HUDEP-2 (cell line): ENCODE data around the gene CCDC38.
A peak's percentile ranks its signal among the peaks of the same experiment; 100 is the strongest.
"Not testable (repeated sequence)": the region's sequence is repeated elsewhere in the genome, so short reads cannot be mapped to it uniquely, and the experiment has no call there.

Experiments used
- DNase-seq, 76 experiments: peaks; one replicate each; lab custom pipeline; 2025; ENCODE audit not compliant: unreplicated experiment in 76 of 76; lab: John Stamatoyannopoulos, UW

Gene CCDC38

DNA sequence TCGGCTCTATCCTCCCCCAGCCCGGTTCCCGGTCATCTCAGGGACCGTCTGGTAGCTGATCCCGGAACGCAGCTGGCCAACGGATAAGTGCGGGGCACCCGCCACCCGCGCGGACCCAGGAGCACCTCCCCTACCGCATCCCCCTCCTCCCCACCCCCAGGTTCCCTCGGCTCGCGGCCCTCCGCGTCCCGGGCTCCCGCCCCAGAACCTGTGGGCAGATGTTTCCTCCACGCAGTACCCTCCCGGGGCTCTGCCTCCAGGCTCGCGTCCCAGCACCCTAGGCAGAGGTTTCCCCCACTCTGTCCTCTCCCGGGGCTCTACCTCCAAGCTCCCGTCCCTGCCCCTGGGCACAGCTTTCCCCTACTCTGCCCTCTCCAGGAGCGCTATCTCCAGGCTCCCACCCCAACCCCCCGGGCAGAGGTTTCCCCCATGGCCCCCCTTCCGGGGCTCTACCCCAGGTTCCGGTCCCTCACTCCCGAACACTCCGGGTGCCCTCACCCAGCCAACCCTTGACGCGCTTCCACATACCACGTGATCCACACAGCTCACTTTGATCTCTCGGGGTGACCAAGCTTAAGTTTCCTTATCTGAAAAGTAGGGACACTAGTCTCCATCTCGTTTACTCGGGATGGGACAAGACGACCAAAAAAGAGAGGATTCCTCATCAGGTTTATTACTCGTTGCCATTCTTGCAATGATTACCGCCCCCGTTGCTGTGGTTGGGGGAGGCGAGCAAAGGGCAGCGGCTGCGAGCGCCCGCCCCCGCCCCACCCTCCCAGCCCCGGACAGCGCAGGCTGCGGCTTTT lies at the start of gene CCDC38:
Gene CCDC38 (minus strand): TSS at position 91 of the 806 bp plus-strand sequence. CDS start 6,105 bp downstream, outside the sequence.
- peak in 59 of 76 experiments; percentile 5 to 66 (median 41) for DNase-seq

DNA sequence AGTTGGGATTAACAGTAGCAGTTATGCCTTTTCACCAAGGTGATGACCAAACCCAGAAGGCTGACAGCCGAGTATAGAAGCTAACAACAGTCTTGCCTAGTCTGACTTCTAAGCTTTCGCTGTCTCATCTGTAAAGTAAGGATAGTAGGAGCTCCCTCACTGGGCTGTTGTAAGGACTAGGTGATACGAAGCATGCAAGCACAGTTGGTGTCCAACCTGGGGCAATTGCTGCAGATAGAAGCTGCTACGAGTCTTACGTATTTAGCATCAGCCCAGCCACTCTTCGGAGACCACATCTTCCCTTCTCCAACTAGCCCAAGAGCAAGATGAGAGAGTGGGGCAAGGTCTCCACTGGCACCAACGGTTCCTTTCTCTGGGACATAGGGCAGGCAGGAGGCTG lies 47.7 kb upstream of the CCDC38 start:
- DNase-seq = no peak

DNA sequence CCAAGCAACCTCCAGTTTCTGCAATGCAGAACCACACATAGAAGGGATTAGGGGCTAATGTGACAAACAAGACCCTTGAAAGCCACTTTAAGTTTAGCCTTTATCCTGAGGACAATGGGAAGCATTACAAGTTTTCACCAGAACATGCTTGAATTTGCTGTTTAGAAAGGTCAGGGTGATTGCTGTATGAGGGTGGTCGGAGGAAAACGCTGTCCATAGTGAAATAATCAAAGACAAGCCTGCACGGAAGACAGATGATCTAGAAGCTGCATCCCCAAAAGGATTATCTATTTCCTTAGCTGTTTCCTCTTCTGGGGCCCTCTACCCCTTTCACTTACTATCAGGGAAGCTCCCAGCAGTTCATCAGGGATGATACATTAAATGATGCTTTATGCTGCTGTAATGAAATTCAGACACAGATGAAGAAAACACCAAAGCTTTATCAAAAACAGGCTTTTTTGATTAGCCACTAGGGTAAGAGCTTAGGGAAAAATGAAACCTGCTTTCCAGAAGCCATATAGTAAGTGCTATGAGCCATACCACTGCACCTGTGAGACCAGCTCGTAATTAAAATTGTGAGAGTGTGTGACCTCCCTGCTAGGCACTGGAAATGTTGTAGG lies 47.2 kb upstream of the CCDC38 start:
- DNase-seq = no peak

DNA sequence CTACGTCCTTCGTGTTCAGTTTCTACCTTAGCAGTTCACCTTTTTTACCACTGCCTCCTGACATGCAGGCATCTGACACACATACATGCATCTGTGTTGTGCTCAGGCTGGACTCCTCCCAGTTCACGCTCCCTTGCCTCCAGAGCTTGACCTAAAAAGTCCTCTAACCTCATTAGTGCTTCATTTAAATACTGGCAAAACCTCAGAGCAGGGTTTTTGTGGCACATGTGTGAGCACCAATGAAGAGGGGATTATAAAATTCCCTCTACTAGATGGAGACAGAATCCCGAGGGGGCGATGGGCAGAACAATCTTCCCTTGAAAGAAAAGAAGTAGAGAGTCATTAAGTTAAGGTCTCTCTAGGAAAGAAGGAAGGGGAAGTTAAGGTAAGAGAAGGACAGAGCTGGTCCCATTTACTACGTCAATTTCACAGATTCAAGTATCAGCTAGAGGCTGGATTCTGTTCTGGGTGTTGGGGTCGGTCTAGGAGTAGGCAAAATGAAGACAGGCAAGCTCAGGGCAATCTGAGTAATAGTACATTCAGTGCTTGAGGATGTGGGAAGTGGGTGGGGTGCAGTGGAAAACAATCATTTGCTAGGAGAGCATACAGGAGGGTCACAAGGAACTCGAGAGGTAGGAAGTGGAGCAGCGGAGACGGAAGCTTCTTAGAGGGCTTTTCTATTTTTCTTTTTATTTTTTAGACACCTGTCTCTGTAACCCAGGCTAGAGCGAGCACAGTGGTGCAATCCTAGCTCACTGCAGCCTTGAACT lies 46.3 kb upstream of the CCDC38 start:
- no peak for DNase-seq

DNA sequence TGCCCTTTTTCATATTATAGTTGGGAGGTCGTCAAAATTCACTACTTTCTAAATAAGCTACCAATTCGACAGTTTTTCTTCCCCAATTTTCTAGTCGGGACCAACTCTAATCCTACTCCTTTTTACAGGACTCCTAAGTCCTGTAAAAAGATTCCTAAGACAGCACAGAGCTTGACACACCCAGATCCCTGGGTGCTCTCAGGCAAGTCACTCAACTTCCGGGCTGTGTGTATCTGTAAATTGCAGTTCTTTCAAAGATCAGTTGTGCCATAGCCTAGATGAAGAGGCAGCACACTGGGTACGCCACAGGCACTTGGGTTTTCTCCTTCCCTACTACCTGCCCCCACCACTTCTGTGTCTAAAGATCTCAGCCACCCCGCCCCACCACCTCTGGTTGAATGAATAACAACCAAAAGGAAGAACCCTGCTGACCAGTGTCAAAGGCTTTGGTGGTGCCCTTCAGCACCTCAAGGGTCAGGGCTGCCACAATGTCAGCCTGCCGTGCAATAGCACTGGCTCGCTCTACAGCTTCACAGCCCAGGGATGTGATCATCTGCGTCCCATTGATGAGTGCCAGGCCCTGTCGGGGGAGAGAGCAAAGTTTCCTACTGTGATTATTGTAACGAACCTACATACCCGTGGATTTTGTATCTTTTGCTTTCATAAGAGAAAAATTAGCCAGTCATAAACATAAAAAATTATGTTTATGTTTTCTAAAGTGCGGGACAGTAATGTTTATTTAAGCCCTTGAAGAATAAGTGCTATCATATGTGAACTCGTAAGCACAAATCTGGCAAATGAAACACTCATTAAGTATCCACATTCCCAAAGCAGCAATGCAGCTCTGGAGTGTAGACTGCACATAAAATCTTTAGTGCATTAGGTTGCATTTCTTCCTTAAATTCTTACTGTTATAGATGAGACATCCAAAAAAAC lies 44.5 kb upstream of the CCDC38 start:
- no peak for DNase-seq

DNA sequence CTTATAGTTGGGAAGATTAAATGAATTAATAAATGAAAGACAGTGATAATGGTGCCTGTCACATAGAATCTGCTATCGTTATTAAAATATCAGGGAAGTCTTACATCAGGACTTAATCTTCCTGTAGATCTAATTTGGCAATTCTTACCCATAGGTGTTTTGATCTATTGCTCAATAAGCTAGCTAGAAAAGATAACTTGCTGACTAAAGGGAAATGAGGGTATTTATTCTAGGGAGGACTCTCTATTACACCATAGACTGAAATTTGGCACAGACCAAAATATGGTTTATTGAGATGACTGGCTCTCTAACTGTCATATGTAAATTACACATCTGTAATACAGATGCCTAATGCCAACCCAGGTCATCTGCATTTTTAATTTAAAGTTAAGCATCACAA lies 42.3 kb upstream of the CCDC38 start:
- no peak for DNase-seq

DNA sequence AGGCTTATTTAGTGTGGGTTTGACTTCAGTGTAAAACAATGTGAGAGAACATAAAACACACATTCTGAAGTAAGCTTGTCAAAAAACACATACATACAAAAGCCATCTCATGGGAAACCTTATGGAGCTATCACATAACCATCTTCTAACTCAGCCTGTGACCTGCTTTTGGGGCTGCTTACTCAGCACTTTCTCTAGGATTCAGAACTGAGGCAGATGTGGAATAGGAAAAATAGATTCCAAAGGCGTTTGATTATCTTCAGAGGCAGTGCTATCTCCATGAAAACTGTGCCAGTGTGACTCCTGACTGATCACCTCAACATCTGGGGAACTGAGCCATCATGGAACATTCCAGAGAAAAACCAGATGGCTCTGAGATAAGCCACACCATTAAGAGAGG lies 40.2 kb upstream of the CCDC38 start:
- no peak for DNase-seq

DNA sequence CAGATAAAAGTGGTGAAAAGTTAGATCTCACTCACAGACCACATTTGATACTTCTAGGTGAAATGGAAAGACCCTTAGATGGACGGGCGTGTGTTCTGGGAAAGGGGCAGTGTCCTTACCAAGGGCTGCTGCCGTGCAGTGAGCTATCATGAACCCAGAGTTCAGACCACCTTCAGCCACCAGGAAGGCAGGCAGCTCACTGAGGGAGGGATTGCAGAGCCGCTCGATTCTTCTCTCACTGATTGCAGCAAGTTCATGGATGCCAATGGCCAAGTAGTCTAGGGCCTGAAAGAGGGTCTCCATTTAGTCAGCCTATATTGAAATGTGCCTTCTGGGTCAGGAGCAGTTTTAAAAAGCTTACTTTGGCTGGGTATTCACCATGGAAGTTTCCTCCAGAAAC lies 38.0 kb upstream of the CCDC38 start:
- DNase-seq = no peak

DNA sequence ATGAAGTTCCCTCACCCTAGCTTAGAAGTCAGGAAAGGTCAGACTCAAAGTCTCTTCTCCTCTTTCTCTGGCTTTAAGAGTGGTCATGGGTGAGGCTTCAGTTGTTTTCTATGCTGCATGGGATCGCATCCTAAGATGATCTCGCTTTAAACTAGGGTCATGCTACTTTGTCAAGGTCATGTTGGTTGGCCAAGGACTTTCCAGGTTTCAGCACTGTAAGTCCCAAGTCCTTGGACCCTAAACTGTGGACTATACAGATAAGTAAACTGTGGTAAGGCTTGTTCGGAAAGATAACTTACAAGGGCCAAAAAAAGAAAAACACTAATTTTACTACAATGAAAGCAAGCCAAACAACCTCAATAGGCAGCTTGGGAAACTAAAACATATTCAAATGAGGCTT lies 36.4 kb upstream of the CCDC38 start:
- no peak for DNase-seq

DNA sequence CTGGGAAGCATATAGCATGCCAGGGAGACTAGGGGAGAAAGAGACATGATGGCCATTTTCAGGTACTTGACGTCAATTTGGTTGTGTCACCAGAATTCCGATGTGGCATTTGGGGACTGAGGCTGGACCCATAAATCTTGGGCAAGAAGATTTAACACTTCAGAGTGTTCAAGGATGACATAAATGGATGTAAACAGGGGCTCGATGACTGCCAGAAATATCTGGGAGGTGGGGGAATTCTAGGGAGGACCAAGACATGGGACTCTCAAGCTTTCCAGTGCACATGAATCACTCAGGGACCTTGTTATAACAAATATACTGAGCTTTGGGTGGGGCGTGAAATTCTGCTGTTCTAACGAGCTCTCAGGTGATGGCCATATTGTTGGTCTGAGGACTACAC lies 35.9 kb upstream of the CCDC38 start:
- no peak for DNase-seq

DNA sequence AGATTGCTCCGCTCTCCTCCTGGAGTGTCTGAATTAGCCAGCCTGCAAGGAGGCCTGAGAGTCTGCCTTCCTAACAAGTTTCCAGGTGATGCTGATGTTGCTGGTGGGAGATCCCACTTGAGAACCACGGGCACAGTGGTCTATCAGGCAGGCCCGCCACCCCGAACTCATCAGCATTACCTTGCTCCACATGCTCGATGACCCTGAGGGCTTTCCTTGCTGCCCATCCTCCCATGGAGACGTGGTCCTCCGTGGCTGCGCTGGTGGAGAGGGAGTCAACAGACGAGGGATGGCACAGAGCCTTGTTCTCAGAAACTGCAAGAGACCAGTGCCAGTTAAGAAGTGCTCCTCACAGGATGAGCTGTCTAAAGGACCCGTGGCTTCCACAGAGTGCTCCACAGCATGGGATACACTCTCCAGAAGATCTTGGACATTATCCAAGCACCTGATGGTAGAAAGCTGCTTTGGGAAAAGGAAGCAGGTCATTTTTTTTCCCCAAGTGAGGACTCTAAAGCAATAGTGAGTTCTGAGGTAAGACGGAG lies 35.4 kb upstream of the CCDC38 start:
- no peak for DNase-seq

DNA sequence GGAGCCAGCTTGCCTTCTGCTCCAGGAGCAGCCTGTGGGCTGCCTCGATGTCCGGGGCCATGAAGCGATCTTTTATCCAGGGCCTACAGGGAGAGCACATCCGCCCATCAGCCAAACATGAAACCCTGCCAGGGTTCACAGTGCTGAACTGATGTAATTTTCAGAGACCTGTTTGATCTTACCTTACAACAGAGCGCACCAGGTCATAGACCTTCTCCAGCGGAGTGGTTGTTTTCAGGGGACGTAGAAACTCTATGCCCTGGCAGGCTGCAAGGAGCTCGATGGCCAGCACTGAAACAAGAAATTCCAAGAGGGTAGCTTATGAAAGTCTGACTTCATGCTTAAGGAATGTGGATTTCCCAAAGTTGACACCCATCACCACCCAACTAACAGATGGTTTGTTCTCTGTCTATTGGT lies 34.0 kb upstream of the CCDC38 start:
- no peak for DNase-seq

DNA sequence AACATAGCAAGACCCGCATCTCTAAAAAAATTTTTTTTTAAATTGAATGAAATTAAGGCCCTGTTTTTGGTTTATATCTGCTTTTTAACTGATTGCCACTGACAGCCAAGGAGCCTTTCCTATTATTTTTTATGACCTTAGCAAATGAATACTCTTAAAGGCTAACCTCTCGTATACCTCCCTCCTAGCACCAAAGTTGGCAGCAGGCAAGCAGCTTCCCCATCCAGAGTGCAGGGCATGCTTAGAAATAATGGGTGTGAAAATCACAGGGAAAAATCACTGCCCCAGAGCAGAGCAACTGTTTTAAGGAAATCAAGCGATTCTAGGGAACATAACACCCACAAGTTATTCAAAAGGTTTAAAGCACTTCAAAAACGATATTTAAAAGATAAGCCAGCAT lies 33.1 kb upstream of the CCDC38 start:
- no peak for DNase-seq

DNA sequence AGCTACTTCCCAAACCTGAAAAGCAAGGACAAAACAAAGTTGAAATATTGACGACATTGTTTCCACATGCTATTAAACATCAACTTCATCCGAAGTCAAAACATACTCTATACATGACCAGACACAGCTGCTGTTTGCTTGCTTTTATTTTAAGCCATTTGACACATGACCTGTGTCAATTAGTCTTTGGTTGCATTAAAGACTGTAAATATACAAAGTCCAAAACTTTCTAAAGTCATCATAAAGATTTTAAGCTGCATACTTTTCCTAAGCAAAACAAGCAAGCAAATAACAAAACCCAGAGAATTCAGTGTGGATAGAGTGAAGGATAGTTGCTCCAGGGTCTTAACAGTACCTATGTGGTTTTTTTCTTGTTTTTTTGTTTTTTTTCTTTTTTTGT lies 31.9 kb upstream of the CCDC38 start:
- no peak for DNase-seq

DNA sequence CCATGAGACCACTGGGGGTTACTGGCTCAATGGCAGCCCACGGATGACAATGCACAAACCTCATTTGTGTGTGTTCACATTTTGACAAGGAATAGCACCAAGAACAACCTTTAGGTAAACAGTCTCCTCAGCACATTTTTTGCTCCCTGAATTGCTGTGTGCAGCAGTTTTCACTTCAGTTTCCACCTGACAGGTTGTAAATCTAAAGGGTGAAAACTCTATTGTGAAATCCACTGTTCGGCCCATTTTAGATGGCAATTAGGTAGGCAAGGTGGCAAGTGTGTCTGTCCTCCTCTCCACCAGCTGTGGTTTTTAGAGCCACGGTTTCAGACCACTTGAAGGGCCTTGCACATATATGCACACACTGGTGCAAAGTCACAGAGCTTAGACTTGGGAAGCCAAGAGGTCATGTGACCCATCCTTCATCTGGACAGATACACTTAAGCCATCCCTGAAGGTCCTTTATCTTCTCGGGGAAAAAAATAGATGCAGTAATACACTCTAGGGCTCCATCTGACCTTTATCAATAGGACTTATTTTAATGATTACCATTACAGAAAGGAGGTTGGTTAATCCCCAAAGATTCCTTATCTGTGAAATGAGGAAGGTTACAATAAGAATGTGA lies 30.5 kb upstream of the CCDC38 start:
- no peak for DNase-seq

DNA sequence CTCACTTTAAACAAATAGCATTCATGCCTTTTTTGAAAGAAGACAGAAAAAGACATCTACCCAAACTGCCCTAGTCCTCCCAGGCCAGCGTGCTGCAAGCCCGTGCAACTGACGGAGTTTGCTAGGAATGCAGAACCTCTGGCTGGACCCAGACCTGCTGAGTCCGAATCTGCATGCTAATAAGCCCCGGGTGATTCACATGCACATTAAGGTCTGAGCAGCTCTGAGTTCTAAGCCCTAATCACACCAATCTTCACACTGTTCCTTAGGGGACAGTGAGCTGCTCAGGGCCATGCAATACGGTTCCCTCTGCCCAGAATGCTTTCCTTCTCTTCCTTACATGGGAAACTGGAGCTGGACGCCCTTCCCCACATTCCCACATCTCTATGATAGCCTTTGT lies 28.5 kb upstream of the CCDC38 start:
- DNase-seq = no peak

DNA sequence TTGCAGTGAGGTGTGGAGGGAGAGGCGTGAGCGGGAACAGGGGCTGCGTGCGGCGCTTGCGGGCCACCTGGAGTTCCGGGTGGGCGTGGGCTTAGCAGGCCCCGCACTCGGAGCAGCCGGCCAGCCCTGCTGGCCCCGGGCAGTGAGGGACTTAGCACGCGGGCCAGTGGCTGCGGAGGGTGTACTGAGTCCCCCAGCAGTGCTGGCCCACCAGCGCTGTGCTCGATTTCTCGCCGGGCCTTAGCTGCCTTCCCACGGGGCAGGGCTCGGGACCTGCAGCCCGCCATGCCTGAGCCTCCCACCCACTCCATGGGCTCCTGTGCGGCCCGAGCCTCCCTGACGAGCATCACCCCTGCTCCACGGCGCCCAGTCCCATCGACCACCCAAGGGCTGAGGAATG lies 26.7 kb upstream of the CCDC38 start:
- DNase-seq = not testable (repeated sequence)

DNA sequence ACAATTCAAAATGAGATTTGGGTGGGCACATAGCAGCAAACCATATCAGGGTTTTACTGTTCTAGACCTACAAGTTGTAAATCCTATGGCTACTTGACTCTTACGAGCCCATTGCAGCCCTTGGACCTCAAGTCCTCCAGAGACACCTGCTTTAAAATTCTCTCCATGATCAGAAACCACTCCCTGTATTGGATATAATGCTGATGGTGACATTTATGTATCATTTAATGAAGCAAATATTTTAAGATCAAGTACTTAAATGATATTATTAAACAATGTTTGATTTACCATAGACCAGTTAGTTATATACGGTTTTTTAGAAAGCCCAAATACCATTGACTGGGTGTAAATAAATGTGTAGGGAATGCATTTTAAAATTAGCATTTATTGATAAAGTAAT lies 24.9 kb upstream of the CCDC38 start:
- DNase-seq = no peak

DNA sequence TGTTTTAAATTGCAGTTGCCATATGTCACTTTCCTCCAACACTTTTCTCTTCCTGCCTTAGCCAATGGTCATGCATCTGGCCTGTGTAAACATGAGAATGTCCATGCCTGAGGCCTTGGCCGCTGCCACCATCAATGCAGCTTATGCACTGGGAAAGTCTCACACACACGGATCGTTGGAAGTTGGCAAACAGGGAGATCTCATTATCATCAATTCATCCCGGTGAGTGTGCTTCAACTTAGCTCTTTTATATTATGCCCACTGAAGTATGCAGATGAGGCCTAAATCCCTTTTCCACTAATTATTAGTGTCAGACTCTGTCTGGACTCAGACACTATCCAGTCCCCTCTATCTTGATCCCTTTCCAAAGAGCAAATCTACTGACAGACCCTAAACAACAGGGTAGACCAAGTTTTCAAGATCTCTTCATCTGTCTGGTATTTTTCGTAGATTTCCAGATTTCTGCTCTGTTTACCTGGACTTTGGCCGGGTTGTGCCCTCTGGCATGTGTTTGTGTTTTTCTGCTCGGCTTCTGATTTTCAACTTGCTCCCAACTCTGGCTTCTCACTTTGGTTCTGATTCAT lies 24.0 kb upstream of the CCDC38 start:
- no peak for DNase-seq
